ENCODE data around the gene KCNK15. TPM values are rescaled to one million over a fixed set of nuclear protein-coding genes. Genes with fewer than 3 reads are reported as not detected.

Gene KCNK15
- polyA plus RNA-seq, 1 donor, result 0.21 TPM

GRCh38 chr20:44771172-44771535 is 25.5 kb downstream of the KCNK15 start:
- Histone ChIP-seq H3K27me3 (ENCODE audit: control insufficient read depth, insufficient read depth, low read length) (no peaks in the 10 kb centered on the region), H3K4me1 (ENCODE audit: control insufficient read depth, insufficient read depth, low read length) (no peaks in the 10 kb centered on the region), H3K4me3 (ENCODE audit: low read length) (no peak overlapping the region), H3K9me3 (ENCODE audit: control insufficient read depth, low read depth, low read length) (no peaks in the 10 kb centered on the region), H3K36me3 (ENCODE audit: control insufficient read depth, insufficient read depth, low read length) (peaks cover 6% of the 10 kb centered on the region), H3K27ac (ENCODE audit: low read length) (no peak overlapping the region)
- DNase-seq, result no peak
- no CpG with 5 or more reads among the region's 8 CpGs for WGBS (ENCODE audit: insufficient coverage, low lambda C conversion rate)

GRCh38 chr20:44772636-44773035 is 27.0 kb downstream of the KCNK15 start:
- no peak for DNase-seq
- WGBS (ENCODE audit: insufficient coverage, low lambda C conversion rate), result no CpG with 5 or more reads among the region's 8 CpGs
- H3K36me3 ChIP-seq (ENCODE audit: control insufficient read depth, insufficient read depth, low read length), result peaks cover 6% of the 10 kb centered on the region
- no peaks in the 10 kb centered on the region for H3K27me3 ChIP-seq (ENCODE audit: control insufficient read depth, insufficient read depth, low read length)
- no peak overlapping the region for H3K27ac ChIP-seq (ENCODE audit: low read length)
- no peak overlapping the region for H3K4me3 ChIP-seq (ENCODE audit: low read length)
- H3K9me3 ChIP-seq (ENCODE audit: control insufficient read depth, low read depth, low read length), result no peaks in the 10 kb centered on the region
- no peaks in the 10 kb centered on the region for H3K4me1 ChIP-seq (ENCODE audit: control insufficient read depth, insufficient read depth, low read length)

- no peak overlapping the region for H3K27ac ChIP-seq (ENCODE audit: low read length)
- H3K4me3 ChIP-seq (ENCODE audit: low read length), result no peak overlapping the region
- no peaks in the 10 kb centered on the region for H3K4me1 ChIP-seq (ENCODE audit: control insufficient read depth, insufficient read depth, low read length)
- DNase-seq, result no peak
- no peaks in the 10 kb centered on the region for H3K27me3 ChIP-seq (ENCODE audit: control insufficient read depth, insufficient read depth, low read length)
- 80% methylated on average over 1 of the region's 10 CpGs for WGBS (ENCODE audit: insufficient coverage, low lambda C conversion rate)
- H3K9me3 ChIP-seq (ENCODE audit: control insufficient read depth, low read depth, low read length), result no peaks in the 10 kb centered on the region
- H3K36me3 ChIP-seq (ENCODE audit: control insufficient read depth, insufficient read depth, low read length), result peaks cover 4% of the 10 kb centered on the region
Measured at GRCh38 chr20:44773070-44773829, 27.6 kb downstream of the KCNK15 start.

GRCh38 chr20:44776980-44777379 is 31.3 kb downstream of the KCNK15 start:
- WGBS (ENCODE audit: insufficient coverage, low lambda C conversion rate), result no CpG with 5 or more reads among the region's 7 CpGs
- Histone ChIP-seq H3K4me1 (ENCODE audit: control insufficient read depth, insufficient read depth, low read length) (no peaks in the 10 kb centered on the region), H3K9me3 (ENCODE audit: control insufficient read depth, low read depth, low read length) (no peaks in the 10 kb centered on the region), H3K27ac (ENCODE audit: low read length) (no peak overlapping the region), H3K27me3 (ENCODE audit: control insufficient read depth, insufficient read depth, low read length) (no peaks in the 10 kb centered on the region), H3K4me3 (ENCODE audit: low read length) (no peak overlapping the region), H3K36me3 (ENCODE audit: control insufficient read depth, insufficient read depth, low read length) (no peaks in the 10 kb centered on the region)
- DNase-seq, result no peak

- no peak overlapping the region for H3K27ac ChIP-seq (ENCODE audit: low read length)
- no peaks in the 10 kb centered on the region for H3K27me3 ChIP-seq (ENCODE audit: control insufficient read depth, insufficient read depth, low read length)
- no peak overlapping the region for H3K4me3 ChIP-seq (ENCODE audit: low read length)
- peak; percentile 20 to 29 for DNase-seq
- no peaks in the 10 kb centered on the region for H3K4me1 ChIP-seq (ENCODE audit: control insufficient read depth, insufficient read depth, low read length)
- H3K9me3 ChIP-seq (ENCODE audit: control insufficient read depth, low read depth, low read length), result no peaks in the 10 kb centered on the region
- no CpG with 5 or more reads among the region's 5 CpGs for WGBS (ENCODE audit: insufficient coverage, low lambda C conversion rate)
- H3K36me3 ChIP-seq (ENCODE audit: control insufficient read depth, insufficient read depth, low read length), result no peaks in the 10 kb centered on the region
Measured at GRCh38 chr20:44780226-44780625, 34.6 kb downstream of the KCNK15 start.

GRCh38 chr20:44781118-44781517 is 35.5 kb downstream of the KCNK15 start:
- no peaks in the 10 kb centered on the region for H3K4me1 ChIP-seq (ENCODE audit: control insufficient read depth, insufficient read depth, low read length)
- no peak overlapping the region for H3K27ac ChIP-seq (ENCODE audit: low read length)
- H3K27me3 ChIP-seq (ENCODE audit: control insufficient read depth, insufficient read depth, low read length), result no peaks in the 10 kb centered on the region
- no peaks in the 10 kb centered on the region for H3K9me3 ChIP-seq (ENCODE audit: control insufficient read depth, low read depth, low read length)
- WGBS (ENCODE audit: insufficient coverage, low lambda C conversion rate), result 80% methylated on average over 2 of the region's 3 CpGs
- no peaks in the 10 kb centered on the region for H3K36me3 ChIP-seq (ENCODE audit: control insufficient read depth, insufficient read depth, low read length)
- DNase-seq, result no peak
- H3K4me3 ChIP-seq (ENCODE audit: low read length), result no peak overlapping the region

GRCh38 chr20:44781791-44782190 is 36.1 kb downstream of the KCNK15 start:
- 90% methylated on average over 3 of the region's 3 CpGs for WGBS (ENCODE audit: insufficient coverage, low lambda C conversion rate)

GRCh38 chr20:44784688-44785087 is 39.0 kb downstream of the KCNK15 start:
- no peaks in the 10 kb centered on the region for H3K9me3 ChIP-seq (ENCODE audit: control insufficient read depth, low read depth, low read length)
- H3K27ac ChIP-seq (ENCODE audit: low read length), result no peak overlapping the region
- H3K4me1 ChIP-seq (ENCODE audit: control insufficient read depth, insufficient read depth, low read length), result no peaks in the 10 kb centered on the region
- no peak for DNase-seq
- no peaks in the 10 kb centered on the region for H3K27me3 ChIP-seq (ENCODE audit: control insufficient read depth, insufficient read depth, low read length)
- no peaks in the 10 kb centered on the region for H3K36me3 ChIP-seq (ENCODE audit: control insufficient read depth, insufficient read depth, low read length)
- no peak overlapping the region for H3K4me3 ChIP-seq (ENCODE audit: low read length)
- WGBS (ENCODE audit: insufficient coverage, low lambda C conversion rate), result no CpG with 5 or more reads among the region's 1 CpG

More at GRCh38 chr20:44781791-44782190, 36.1 kb downstream of the KCNK15 start:
- Histone ChIP-seq H3K4me1 (ENCODE audit: control insufficient read depth, insufficient read depth, low read length) (no peaks in the 10 kb centered on the region), H3K9me3 (ENCODE audit: control insufficient read depth, low read depth, low read length) (no peaks in the 10 kb centered on the region), H3K27ac (ENCODE audit: low read length) (no peak overlapping the region), H3K36me3 (ENCODE audit: control insufficient read depth, insufficient read depth, low read length) (no peaks in the 10 kb centered on the region), H3K27me3 (ENCODE audit: control insufficient read depth, insufficient read depth, low read length) (no peaks in the 10 kb centered on the region), H3K4me3 (ENCODE audit: low read length) (no peak overlapping the region)
- DNase-seq, result no peak

- Histone ChIP-seq H3K9me3 (ENCODE audit: control insufficient read depth, low read depth, low read length) (no peaks in the 10 kb centered on the region), H3K27ac (ENCODE audit: low read length) (no peak overlapping the region), H3K27me3 (ENCODE audit: control insufficient read depth, insufficient read depth, low read length) (no peaks in the 10 kb centered on the region), H3K4me1 (ENCODE audit: control insufficient read depth, insufficient read depth, low read length) (no peaks in the 10 kb centered on the region), H3K4me3 (ENCODE audit: low read length) (no peak overlapping the region), H3K36me3 (ENCODE audit: control insufficient read depth, insufficient read depth, low read length) (no peaks in the 10 kb centered on the region)
- no CpG with 5 or more reads among the region's 1 CpG for WGBS (ENCODE audit: insufficient coverage, low lambda C conversion rate)
- no peak for DNase-seq
Measured at GRCh38 chr20:44785768-44786167, 40.1 kb downstream of the KCNK15 start.

- DNase-seq, result no peak
- WGBS (ENCODE audit: insufficient coverage, low lambda C conversion rate), result 100% methylated on average over 3 of the region's 7 CpGs
- no peak overlapping the region for H3K4me3 ChIP-seq (ENCODE audit: low read length)
- no peaks in the 10 kb centered on the region for H3K4me1 ChIP-seq (ENCODE audit: control insufficient read depth, insufficient read depth, low read length)
- no peak overlapping the region for H3K27ac ChIP-seq (ENCODE audit: low read length)
- no peaks in the 10 kb centered on the region for H3K36me3 ChIP-seq (ENCODE audit: control insufficient read depth, insufficient read depth, low read length)
- H3K9me3 ChIP-seq (ENCODE audit: control insufficient read depth, low read depth, low read length), result no peaks in the 10 kb centered on the region
- H3K27me3 ChIP-seq (ENCODE audit: control insufficient read depth, insufficient read depth, low read length), result no peaks in the 10 kb centered on the region
Measured at GRCh38 chr20:44787299-44787698, 41.6 kb downstream of the KCNK15 start.
